Right forelimb (tissue), 1 donor: Measurements from ENCODE around the gene AUTS2.
A peak's percentile ranks its signal among the peaks of the same experiment; 100 is the strongest.

Experiments used
- DNase-seq: peaks from one replicate; pipeline ENCODE4 v3.0.0-alpha.2; 2018

The AUTS2 gene

GRCh38 chr7:70489813-70490212 is 891.5 kb downstream of the AUTS2 start:
- no peak for DNase-seq

GRCh38 chr7:70492625-70493024 is 894.4 kb downstream of the AUTS2 start:
- no peak for DNase-seq

GRCh38 chr7:70494225-70495032 is 896.2 kb downstream of the AUTS2 start:
- no peak for DNase-seq

- DNase-seq = no peak
These were observed 896.7 kb downstream of the AUTS2 start for GRCh38 chr7:70495033-70495376.

GRCh38 chr7:70497793-70498192 is 899.5 kb downstream of the AUTS2 start:
- DNase-seq = no peak

GRCh38 chr7:70498232-70498992 is 900.1 kb downstream of the AUTS2 start:
- DNase-seq = no peak

GRCh38 chr7:70500261-70500660 is 902.0 kb downstream of the AUTS2 start:
- no peak for DNase-seq

- DNase-seq = no peak
These were observed 904.0 kb downstream of the AUTS2 start for GRCh38 chr7:70502117-70502863.

- DNase-seq = no peak
These were observed 906.0 kb downstream of the AUTS2 start for GRCh38 chr7:70504254-70504653.

GRCh38 chr7:70505468-70505867 is 907.2 kb downstream of the AUTS2 start:
- no peak for DNase-seq

- no peak for DNase-seq
These were observed 907.6 kb downstream of the AUTS2 start for GRCh38 chr7:70505886-70506285.

- no peak for DNase-seq
These were observed 908.2 kb downstream of the AUTS2 start for GRCh38 chr7:70506434-70506833.

GRCh38 chr7:70512144-70512543 is 913.9 kb downstream of the AUTS2 start:
- peak; percentile 48 for DNase-seq

- DNase-seq = no peak
These were observed 914.5 kb downstream of the AUTS2 start for GRCh38 chr7:70512761-70513160.

GRCh38 chr7:70520611-70521010 is 922.3 kb downstream of the AUTS2 start:
- no peak for DNase-seq

GRCh38 chr7:70523249-70523988 is 925.1 kb downstream of the AUTS2 start:
- no peak for DNase-seq

GRCh38 chr7:70523989-70524351 is 925.7 kb downstream of the AUTS2 start:
- DNase-seq = no peak

- no peak for DNase-seq
These were observed 927.7 kb downstream of the AUTS2 start for GRCh38 chr7:70525991-70526390.

- DNase-seq = no peak
These were observed 929.3 kb downstream of the AUTS2 start for GRCh38 chr7:70527520-70528115.

- no peak for DNase-seq
These were observed 931.2 kb downstream of the AUTS2 start for GRCh38 chr7:70529436-70529835.

GRCh38 chr7:70529914-70530585 is 931.8 kb downstream of the AUTS2 start:
- DNase-seq = no peak

- no peak for DNase-seq
These were observed 935.3 kb downstream of the AUTS2 start for GRCh38 chr7:70533614-70534013.
